K562 (cell line): ENCODE measurements around the gene CCDC106. TPM values are rescaled to one million over a fixed set of nuclear protein-coding genes. Genes with fewer than 3 reads are reported as not detected.

Experiments used
- ATF1 ChIP-seq, 2 experiments: fragments of 450-650 bp in 1 of 2; IDR thresholded peaks; 2 replicates each; pipeline ENCODE4 v1.6.1; 2016; ENCODE audit warnings: missing compliant biosample characterization in 1 of 2, missing genetic modification characterization in 1 of 2
- BCL6 ChIP-seq: fragments of 250-450 bp; sonication (Bioruptor Pico); IDR thresholded peaks from 2 replicates; pipeline ENCODE4 v1.4.0; 2020
- EGR1 ChIP-seq: fragments of 450-650 bp; conservative IDR thresholded peaks from 2 replicates; pipeline ENCODE4 v1.6.1; 2017; ENCODE audit warnings: mild to moderate bottlenecking
- HMGN3 ChIP-seq: IDR thresholded peaks from 2 replicates; pipeline ENCODE4 v1.6.1; 2011; ENCODE audit warnings: borderline replicate concordance, low read depth, mild to moderate bottlenecking, mixed read lengths, low read length; ENCODE audit not compliant: insufficient read length; ENCODE audit errors: extremely low read depth
- KDM2B ChIP-seq: fragments of 250-450 bp; sonication (Bioruptor Pico); IDR thresholded peaks from 2 replicates; pipeline ENCODE4 v1.8.0; 2021; ENCODE audit warnings: mild to moderate bottlenecking, moderate library complexity
- MCM5 ChIP-seq: fragments of 450-650 bp; IDR thresholded peaks from 2 replicates; pipeline ENCODE4 v1.6.1; 2016; ENCODE audit warnings: low read depth
- RBM25 ChIP-seq: fragments of 200-400 bp; formaldehyde crosslinking; IDR thresholded peaks from 2 replicates; pipeline ENCODE4 v1.6.1; 2018; ENCODE audit warnings: low read length, low read depth, moderate library complexity; ENCODE audit not compliant: severe bottlenecking
- SMARCC2 ChIP-seq: fragments of 450-650 bp; IDR thresholded peaks from 2 replicates; pipeline ENCODE4 v1.6.1; 2017; ENCODE audit warnings: antibody characterized with exemption, moderate library complexity, mild to moderate bottlenecking, low read depth
- STAG1 ChIP-seq: sonication (generic); formaldehyde crosslinking; IDR thresholded peaks from 2 replicates; pipeline ENCODE4 v1.5.0; 2020; ENCODE audit warnings: missing genetic modification reagents, borderline replicate concordance
- ZNF121 ChIP-seq: sonication (generic); formaldehyde crosslinking; conservative IDR thresholded peaks from 2 replicates; pipeline ENCODE4 v1.8.0; 2022; ENCODE audit warnings: missing genetic modification reagents
- ZNF23 ChIP-seq: fragments of 250-450 bp; sonication (Bioruptor Pico); IDR thresholded peaks from 2 replicates; pipeline ENCODE4 v1.4.0; 2020; ENCODE audit warnings: mild to moderate bottlenecking
- ZNF384 ChIP-seq: IDR thresholded peaks from 2 replicates; pipeline ENCODE4 v1.6.1; 2012; ENCODE audit warnings: low read depth, low read length, improper control_type of control experiment
- ZNF445 ChIP-seq: fragments of 250-450 bp; sonication (Bioruptor Pico); IDR thresholded peaks from 2 replicates; pipeline ENCODE4 v1.4.0; 2020; ENCODE audit warnings: low read depth, mild to moderate bottlenecking, moderate library complexity
- ZNF584 ChIP-seq: fragments of 200-800 bp; sonication (Bioruptor generic); IDR thresholded peaks from 2 replicates; pipeline ENCODE4 v1.6.1; 2016; ENCODE audit warnings: low read depth, mild to moderate bottlenecking, missing genetic modification characterization, missing compliant biosample characterization
- ZNF696 ChIP-seq: fragments of 250-450 bp; sonication (Bioruptor Pico); conservative IDR thresholded peaks from 2 replicates; pipeline ENCODE4 v1.4.0; 2020; ENCODE audit warnings: mild to moderate bottlenecking, moderate library complexity
- polyA plus RNA-seq, 8 experiments: library from polyadenylated mRNA; depleted of rRNA in 4 of 8; stranded (reverse) in 5 of 8; unstranded in 3 of 8; fragments of >200 nt; fragmentation: Nextera tagmentation in 2 of 8; fragmentation: Illumina TruSeq in 1 of 8; extraction: Ambion mirVana in 2 of 8; extraction: Trizol in 1 of 8; gene quantifications; 2 replicates each; pipeline versions ENCODE4 v1.2.1 to v1.2.3, GENCODE V29; 2011 to 2014; ENCODE audit warnings: inconsistent platforms in 1 of 8, missing spikeins in 1 of 8
- total RNA-seq, 7 experiments: library from RNA; depleted of rRNA in 6 of 7; stranded (reverse); fragments of >200 nt in 6 of 7; fragmentation: Illumina TruSeq in 2 of 7; extraction: Trizol in 2 of 7; gene quantifications; 2 replicates each; pipeline versions ENCODE4 v1.2.1 to v1.2.3, GENCODE V29; 2011 to 2021; ENCODE audit warnings: low replicate concordance in 1 of 7
- TF ChIP-seq, protein P1 (sequence below): sonication (generic); formaldehyde crosslinking; IDR thresholded peaks from 2 replicates; pipeline ENCODE4 v1.8.0; 2023; ENCODE audit warnings: missing genetic modification reagents, mild to moderate bottlenecking, borderline replicate concordance
- TF ChIP-seq, protein P2 (sequence below): fragments of 450-650 bp; IDR thresholded peaks from 2 replicates; pipeline ENCODE4 v1.7.0; 2016; ENCODE audit warnings: borderline replicate concordance
- TF ChIP-seq, protein P3 (sequence below), 2 experiments: fragments of 250-450 bp in 1 of 2; fragments of 450-650 bp in 1 of 2; sonication (Bioruptor Pico) in 1 of 2; IDR thresholded peaks; 2 replicates each; pipeline versions ENCODE4 v1.6.1 to v1.8.0; 2016 to 2021; ENCODE audit warnings: mild to moderate bottlenecking in 2 of 2, moderate library complexity in 2 of 2, missing compliant biosample characterization in 1 of 2, missing genetic modification characterization in 1 of 2

CCDC106 gene
- total and polyA plus RNA-seq, 9 of the 15 experiments (the other 6 are each of a cell fraction or from before 2014, with no cell fraction given): 0.10 to 27.5 (median 15.0) TPM; not detected in 1

DNA sequence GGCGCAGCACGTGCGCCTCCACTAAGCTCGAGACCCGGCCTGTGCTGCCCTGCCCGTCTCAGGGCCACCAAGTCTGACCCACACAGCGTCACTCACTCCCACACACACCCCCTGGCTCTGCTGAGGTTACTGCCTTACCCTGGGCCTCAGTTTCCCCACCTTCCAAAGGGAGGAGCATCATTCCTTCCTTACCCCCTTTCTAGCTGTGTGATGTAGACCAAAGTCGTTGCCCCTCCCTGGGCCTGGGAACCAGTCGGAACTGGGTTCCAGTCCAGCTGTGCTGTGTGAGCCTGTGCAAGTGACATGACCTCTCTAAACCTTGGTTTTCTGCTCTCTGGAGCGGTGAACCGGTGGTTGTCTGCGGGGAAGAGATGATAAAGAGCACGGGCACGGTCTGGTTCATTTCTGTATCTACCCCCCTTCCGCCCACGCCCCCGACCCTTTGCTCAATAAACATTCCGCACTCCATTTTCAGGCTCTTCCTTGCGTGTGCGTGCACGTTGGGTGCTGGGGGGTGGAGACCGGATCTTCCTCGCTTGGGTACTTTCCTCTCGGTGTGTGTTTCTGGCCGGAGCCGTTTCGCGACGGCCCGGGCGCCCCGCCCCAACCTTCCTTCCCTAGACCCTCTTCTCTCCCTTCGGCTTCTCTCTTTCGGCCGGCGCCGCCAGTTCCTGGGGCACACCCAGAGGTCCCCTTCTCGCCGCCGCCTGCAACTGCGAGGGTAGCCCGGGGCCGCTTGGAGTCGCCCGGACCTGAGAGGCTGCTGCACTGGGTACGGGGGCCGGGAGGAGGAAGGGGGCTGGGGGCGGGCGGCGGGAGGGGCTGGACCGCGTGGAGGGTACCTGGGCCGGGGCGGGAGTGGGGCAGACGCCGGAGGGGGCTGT is 4.8 kb upstream of the CCDC106 start, which contains the start of gene ZNF581 (continued):
- no peak for TF ChIP-seq MCM5
- 0 out of 2 replicates have a peak, but pooled peaks have one; percentile 29 for TF ChIP-seq ZNF384
- no peak for TF ChIP-seq ZNF121 (CRISPR knock-in tag)
- TF ChIP-seq, protein P1, sequence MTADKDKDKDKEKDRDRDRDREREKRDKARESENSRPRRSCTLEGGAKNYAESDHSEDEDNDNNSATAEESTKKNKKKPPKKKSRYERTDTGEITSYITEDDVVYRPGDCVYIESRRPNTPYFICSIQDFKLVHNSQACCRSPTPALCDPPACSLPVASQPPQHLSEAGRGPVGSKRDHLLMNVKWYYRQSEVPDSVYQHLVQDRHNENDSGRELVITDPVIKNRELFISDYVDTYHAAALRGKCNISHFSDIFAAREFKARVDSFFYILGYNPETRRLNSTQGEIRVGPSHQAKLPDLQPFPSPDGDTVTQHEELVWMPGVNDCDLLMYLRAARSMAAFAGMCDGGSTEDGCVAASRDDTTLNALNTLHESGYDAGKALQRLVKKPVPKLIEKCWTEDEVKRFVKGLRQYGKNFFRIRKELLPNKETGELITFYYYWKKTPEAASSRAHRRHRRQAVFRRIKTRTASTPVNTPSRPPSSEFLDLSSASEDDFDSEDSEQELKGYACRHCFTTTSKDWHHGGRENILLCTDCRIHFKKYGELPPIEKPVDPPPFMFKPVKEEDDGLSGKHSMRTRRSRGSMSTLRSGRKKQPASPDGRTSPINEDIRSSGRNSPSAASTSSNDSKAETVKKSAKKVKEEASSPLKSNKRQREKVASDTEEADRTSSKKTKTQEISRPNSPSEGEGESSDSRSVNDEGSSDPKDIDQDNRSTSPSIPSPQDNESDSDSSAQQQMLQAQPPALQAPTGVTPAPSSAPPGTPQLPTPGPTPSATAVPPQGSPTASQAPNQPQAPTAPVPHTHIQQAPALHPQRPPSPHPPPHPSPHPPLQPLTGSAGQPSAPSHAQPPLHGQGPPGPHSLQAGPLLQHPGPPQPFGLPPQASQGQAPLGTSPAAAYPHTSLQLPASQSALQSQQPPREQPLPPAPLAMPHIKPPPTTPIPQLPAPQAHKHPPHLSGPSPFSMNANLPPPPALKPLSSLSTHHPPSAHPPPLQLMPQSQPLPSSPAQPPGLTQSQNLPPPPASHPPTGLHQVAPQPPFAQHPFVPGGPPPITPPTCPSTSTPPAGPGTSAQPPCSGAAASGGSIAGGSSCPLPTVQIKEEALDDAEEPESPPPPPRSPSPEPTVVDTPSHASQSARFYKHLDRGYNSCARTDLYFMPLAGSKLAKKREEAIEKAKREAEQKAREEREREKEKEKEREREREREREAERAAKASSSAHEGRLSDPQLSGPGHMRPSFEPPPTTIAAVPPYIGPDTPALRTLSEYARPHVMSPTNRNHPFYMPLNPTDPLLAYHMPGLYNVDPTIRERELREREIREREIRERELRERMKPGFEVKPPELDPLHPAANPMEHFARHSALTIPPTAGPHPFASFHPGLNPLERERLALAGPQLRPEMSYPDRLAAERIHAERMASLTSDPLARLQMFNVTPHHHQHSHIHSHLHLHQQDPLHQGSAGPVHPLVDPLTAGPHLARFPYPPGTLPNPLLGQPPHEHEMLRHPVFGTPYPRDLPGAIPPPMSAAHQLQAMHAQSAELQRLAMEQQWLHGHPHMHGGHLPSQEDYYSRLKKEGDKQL (CRISPR knock-in tag): no peak
- TF ChIP-seq STAG1: no peak
- TF ChIP-seq ATF1 (CRISPR knock-in tag; IDR thresholded peaks at IDR 0.05): no peak
- peak; percentile 51 for TF ChIP-seq ATF1 (tag; IDR thresholded peaks at IDR 0.05)
- no peak for TF ChIP-seq ZNF23 (CRISPR knock-in tag)
- TF ChIP-seq KDM2B: peak; percentile 40; the same call in 1 of the 2 replicates
- no peak for TF ChIP-seq SMARCC2
- TF ChIP-seq HMGN3: peak; percentile 87
- no peak for TF ChIP-seq BCL6 (CRISPR knock-in tag)
- TF ChIP-seq, protein P2, sequence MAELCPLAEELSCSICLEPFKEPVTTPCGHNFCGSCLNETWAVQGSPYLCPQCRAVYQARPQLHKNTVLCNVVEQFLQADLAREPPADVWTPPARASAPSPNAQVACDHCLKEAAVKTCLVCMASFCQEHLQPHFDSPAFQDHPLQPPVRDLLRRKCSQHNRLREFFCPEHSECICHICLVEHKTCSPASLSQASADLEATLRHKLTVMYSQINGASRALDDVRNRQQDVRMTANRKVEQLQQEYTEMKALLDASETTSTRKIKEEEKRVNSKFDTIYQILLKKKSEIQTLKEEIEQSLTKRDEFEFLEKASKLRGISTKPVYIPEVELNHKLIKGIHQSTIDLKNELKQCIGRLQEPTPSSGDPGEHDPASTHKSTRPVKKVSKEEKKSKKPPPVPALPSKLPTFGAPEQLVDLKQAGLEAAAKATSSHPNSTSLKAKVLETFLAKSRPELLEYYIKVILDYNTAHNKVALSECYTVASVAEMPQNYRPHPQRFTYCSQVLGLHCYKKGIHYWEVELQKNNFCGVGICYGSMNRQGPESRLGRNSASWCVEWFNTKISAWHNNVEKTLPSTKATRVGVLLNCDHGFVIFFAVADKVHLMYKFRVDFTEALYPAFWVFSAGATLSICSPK: no peak
- TF ChIP-seq ZNF584 (CRISPR knock-in tag): no peak
- no peak for TF ChIP-seq ZNF445
- peak; percentile 84 for TF ChIP-seq EGR1
- TF ChIP-seq, protein P3, sequence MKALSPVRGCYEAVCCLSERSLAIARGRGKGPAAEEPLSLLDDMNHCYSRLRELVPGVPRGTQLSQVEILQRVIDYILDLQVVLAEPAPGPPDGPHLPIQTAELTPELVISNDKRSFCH (CRISPR knock-in tag; IDR thresholded peaks at IDR 0.05): no peak
- TF ChIP-seq, protein P3 (tag; IDR thresholded peaks at IDR 0.05): no peak
- TF ChIP-seq RBM25: peak; percentile 14
- TF ChIP-seq ZNF696 (CRISPR knock-in tag): no peak
